Karpas-422 (cell line): Measurements from ENCODE around the gene PIK3R5. TPM values are rescaled to one million over a fixed set of nuclear protein-coding genes. Genes with fewer than 3 reads are reported as not detected.

Source experiments
- DNase-seq: peaks from one replicate; pipeline ENCODE4 v3.0.0-alpha.2; 2015
- H2AFZ ChIP-seq: fragments of 200-600 bp; sonication (generic); 2 replicates; pipeline ENCODE4 v1.6.1; 2014; ENCODE audit warnings: antibody characterized with exemption, low read length, mixed read lengths
- H3K27ac ChIP-seq: fragments of 200-600 bp; sonication (generic); 2 replicates; pipeline ENCODE4 v1.5.1; 2014; ENCODE audit warnings: mild to moderate bottlenecking, low read length, moderate library complexity
- H3K27me3 ChIP-seq: fragments of 200-600 bp; sonication (generic); 2 replicates; pipeline ENCODE4 v1.6.1; 2014; ENCODE audit warnings: low read length, mixed read lengths
- H3K36me3 ChIP-seq: fragments of 200-600 bp; sonication (generic); 2 replicates; pipeline ENCODE4 v1.6.1; 2014; ENCODE audit warnings: low read length, mixed read lengths; ENCODE audit not compliant: insufficient read depth
- H3K4me1 ChIP-seq: fragments of 200-600 bp; sonication (generic); 2 replicates; pipeline ENCODE4 v1.6.1; 2014; ENCODE audit warnings: mild to moderate bottlenecking, low read length, mixed read lengths
- H3K4me2 ChIP-seq: fragments of 200-600 bp; sonication (generic); 2 replicates; pipeline ENCODE4 v1.6.1; 2014; ENCODE audit warnings: low read length, low read depth, mild to moderate bottlenecking; ENCODE audit not compliant: poor library complexity, severe bottlenecking
- H3K4me3 ChIP-seq: fragments of 200-600 bp; sonication (generic); 2 replicates; pipeline ENCODE4 v1.5.1; 2014; ENCODE audit warnings: mild to moderate bottlenecking, antibody characterized with exemption, low read length, mixed read lengths
- H3K79me2 ChIP-seq: fragments of 200-600 bp; sonication (generic); 2 replicates; pipeline ENCODE4 v1.6.1; 2014; ENCODE audit warnings: mild to moderate bottlenecking, low read length, mixed read lengths
- H3K9ac ChIP-seq: fragments of 200-600 bp; sonication (generic); 2 replicates; pipeline ENCODE4 v1.6.0; 2014; ENCODE audit warnings: low read length
- H3K9me2 ChIP-seq: fragments of 200-600 bp; sonication (generic), shearing (Covaris generic); replicated peaks from 2 replicates; pipeline ENCODE4 v1.6.0; 2014; ENCODE audit warnings: mild to moderate bottlenecking, low read length, moderate library complexity; ENCODE audit not compliant: insufficient read depth
- H3K9me3 ChIP-seq: fragments of 300-700, 200-600 bp; sonication (generic); 2 replicates; pipeline ENCODE4 v1.6.1; 2014; ENCODE audit warnings: low read length, mixed read lengths
- H4K20me1 ChIP-seq: fragments of 200-600 bp; sonication (generic); 2 replicates; pipeline ENCODE4 v1.6.1; 2014; ENCODE audit warnings: mild to moderate bottlenecking, antibody characterized with exemption, low read length, low read depth; ENCODE audit not compliant: insufficient read depth
- total RNA-seq: library from RNA; depleted of rRNA; stranded (reverse); fragments of >200 nt; shearing (Covaris generic); gene quantifications from 2 replicates; pipeline ENCODE4 v1.2.3, GENCODE V29; 2014; ENCODE audit warnings: low replicate concordance

The PIK3R5 gene
- total RNA-seq, 1 experiment from 2014 or later, result not detected

- H4K20me1 ChIP-seq, result no peaks in the 10 kb centered on the region
- DNase-seq, result no peak
- H3K9ac ChIP-seq, result no peak overlapping the region
- no peak overlapping the region for H3K4me3 ChIP-seq
- H2AFZ ChIP-seq, result no peak overlapping the region
- peaks cover 3% of the 10 kb centered on the region; the same call in 1 of the 2 replicates for H3K27me3 ChIP-seq
- H3K9me2 ChIP-seq, result no peaks in the 10 kb centered on the region
- H3K9me3 ChIP-seq, result peaks cover 7% of the 10 kb centered on the region; the same call in 1 of the 2 replicates
- no peaks in the 10 kb centered on the region; the same call in 1 of the 2 replicates for H3K36me3 ChIP-seq
- no peak overlapping the region for H3K27ac ChIP-seq
- H3K4me1 ChIP-seq, result no peaks in the 10 kb centered on the region
- no peak overlapping the region for H3K4me2 ChIP-seq
- H3K79me2 ChIP-seq, result no peaks in the 10 kb centered on the region
These were observed 42.6 kb downstream of the PIK3R5 start for GRCh38 chr17:8922928-8923327.

- Histone ChIP-seq H3K9ac (no peak overlapping the region), H3K4me3 (no peak overlapping the region), H3K27me3 (peaks cover 3% of the 10 kb centered on the region; the same call in 1 of the 2 replicates), H4K20me1 (no peaks in the 10 kb centered on the region), H3K36me3 (no peaks in the 10 kb centered on the region), H3K9me3 (peaks cover 3% of the 10 kb centered on the region; the same call in 1 of the 2 replicates), H3K27ac (no peak overlapping the region), H3K4me1 (no peaks in the 10 kb centered on the region), H3K9me2 (no peaks in the 10 kb centered on the region), H3K79me2 (no peaks in the 10 kb centered on the region), H3K4me2 (no peak overlapping the region), H2AFZ (no peak overlapping the region)
- DNase-seq, result no peak
These were observed 43.1 kb downstream of the PIK3R5 start for GRCh38 chr17:8922451-8922850.

- H3K4me3 ChIP-seq, result no peak overlapping the region
- H3K79me2 ChIP-seq, result no peaks in the 10 kb centered on the region
- no peaks in the 10 kb centered on the region for H3K4me1 ChIP-seq
These were observed 44.4 kb downstream of the PIK3R5 start for GRCh38 chr17:8921147-8921546.

GRCh38 chr17:8918807-8919465 lies 46.6 kb downstream of the PIK3R5 start:
- no peak for DNase-seq
- H2AFZ ChIP-seq, result no peak overlapping the region
- H3K27ac ChIP-seq, result no peak overlapping the region
- H3K27me3 ChIP-seq, result peaks cover 3% of the 10 kb centered on the region; the same call in 1 of the 2 replicates
- H3K4me2 ChIP-seq, result no peak overlapping the region
- H3K36me3 ChIP-seq, result no peaks in the 10 kb centered on the region
- H4K20me1 ChIP-seq, result no peaks in the 10 kb centered on the region; the same call in 1 of the 2 replicates
- no peaks in the 10 kb centered on the region for H3K9me2 ChIP-seq
- no peak overlapping the region for H3K9ac ChIP-seq
- no peaks in the 10 kb centered on the region for H3K4me1 ChIP-seq
- H3K79me2 ChIP-seq, result no peaks in the 10 kb centered on the region
- H3K9me3 ChIP-seq, result no peaks in the 10 kb centered on the region
- no peak overlapping the region for H3K4me3 ChIP-seq

More at GRCh38 chr17:8921147-8921546, 44.4 kb downstream of the PIK3R5 start:
- no peaks in the 10 kb centered on the region for H3K9me2 ChIP-seq
- H3K9ac ChIP-seq, result no peak overlapping the region
- no peaks in the 10 kb centered on the region for H3K9me3 ChIP-seq
- H3K4me2 ChIP-seq, result no peak overlapping the region
- DNase-seq, result no peak
- no peaks in the 10 kb centered on the region for H3K36me3 ChIP-seq
- no peak overlapping the region for H2AFZ ChIP-seq
- no peaks in the 10 kb centered on the region for H4K20me1 ChIP-seq
- no peak overlapping the region for H3K27ac ChIP-seq
- H3K27me3 ChIP-seq, result peaks cover 3% of the 10 kb centered on the region; the same call in 1 of the 2 replicates

GRCh38 chr17:8916466-8916865 lies 49.0 kb downstream of the PIK3R5 start:
- H3K27ac ChIP-seq, result no peak overlapping the region

GRCh38 chr17:8914554-8914953 lies 51.0 kb downstream of the PIK3R5 start:
- 0 out of 2 replicates have a peak, but pooled peaks cover 3% of the 10 kb centered on the region for H3K27me3 ChIP-seq
- no peak overlapping the region for H2AFZ ChIP-seq
- H3K4me1 ChIP-seq, result peaks cover 6% of the 10 kb centered on the region; the same call in 1 of the 2 replicates
- no peaks in the 10 kb centered on the region for H3K9me3 ChIP-seq
- no peaks in the 10 kb centered on the region; the same call in 1 of the 2 replicates for H4K20me1 ChIP-seq
- no peak overlapping the region for H3K27ac ChIP-seq
- H3K9me2 ChIP-seq, result no peaks in the 10 kb centered on the region
- no peaks in the 10 kb centered on the region for H3K36me3 ChIP-seq
- H3K4me3 ChIP-seq, result no peak overlapping the region
- no peak for DNase-seq
- H3K4me2 ChIP-seq, result no peak overlapping the region
- H3K9ac ChIP-seq, result no peak overlapping the region
- no peaks in the 10 kb centered on the region for H3K79me2 ChIP-seq

More at GRCh38 chr17:8916466-8916865, 49.0 kb downstream of the PIK3R5 start:
- Histone ChIP-seq H3K9ac (no peak overlapping the region), H3K9me3 (no peaks in the 10 kb centered on the region), H3K79me2 (no peaks in the 10 kb centered on the region), H3K4me3 (no peak overlapping the region), H3K4me2 (no peak overlapping the region), H3K27me3 (0 out of 2 replicates have a peak, but pooled peaks cover 3% of the 10 kb centered on the region), H4K20me1 (no peaks in the 10 kb centered on the region; the same call in 1 of the 2 replicates), H3K9me2 (no peaks in the 10 kb centered on the region), H2AFZ (no peak overlapping the region), H3K36me3 (no peaks in the 10 kb centered on the region), H3K4me1 (peaks cover 6% of the 10 kb centered on the region; the same call in 1 of the 2 replicates)
- DNase-seq, result no peak

GRCh38 chr17:8913879-8914278 lies 51.6 kb downstream of the PIK3R5 start:
- Histone ChIP-seq H3K4me2 (no peak overlapping the region), H3K36me3 (no peaks in the 10 kb centered on the region), H3K9me2 (no peaks in the 10 kb centered on the region), H3K79me2 (no peaks in the 10 kb centered on the region), H3K27ac (no peak overlapping the region), H3K27me3 (no peaks in the 10 kb centered on the region), H3K4me1 (peaks cover 6% of the 10 kb centered on the region; the same call in 1 of the 2 replicates), H2AFZ (no peak overlapping the region), H3K9me3 (no peaks in the 10 kb centered on the region), H4K20me1 (no peaks in the 10 kb centered on the region; the same call in 1 of the 2 replicates), H3K4me3 (no peak overlapping the region), H3K9ac (no peak overlapping the region)
- DNase-seq, result no peak

GRCh38 chr17:8913091-8913490 lies 52.4 kb downstream of the PIK3R5 start:
- H3K4me1 ChIP-seq, result peaks cover 6% of the 10 kb centered on the region; the same call in 1 of the 2 replicates
- no peaks in the 10 kb centered on the region for H3K79me2 ChIP-seq

More at GRCh38 chr17:8913091-8913490, 52.4 kb downstream of the PIK3R5 start:
- H2AFZ ChIP-seq, result no peak overlapping the region
- H3K36me3 ChIP-seq, result no peaks in the 10 kb centered on the region
- H4K20me1 ChIP-seq, result no peaks in the 10 kb centered on the region; the same call in 1 of the 2 replicates
- no peak for DNase-seq
- H3K9ac ChIP-seq, result no peak overlapping the region
- no peak overlapping the region for H3K27ac ChIP-seq
- no peak overlapping the region for H3K4me3 ChIP-seq
- H3K9me3 ChIP-seq, result no peaks in the 10 kb centered on the region
- H3K9me2 ChIP-seq, result no peaks in the 10 kb centered on the region
- no peaks in the 10 kb centered on the region for H3K27me3 ChIP-seq
- H3K4me2 ChIP-seq, result no peak overlapping the region
